Central memory CD8-positive, alpha-beta T cell (primary cell): Measurements from ENCODE around the gene ZNF142.
"Not testable (repeated sequence)": the region's sequence is repeated elsewhere in the genome, so short reads cannot be mapped to it uniquely, and the experiment has no call there.

Experiments used
- ATAC-seq: fragments of 150-1000 bp; cut with Tn5 transposase; replicated peaks from 2 replicates; pipeline ENCODE4 v1.10.0; 2022; ENCODE audit warnings: mild to moderate bottlenecking, moderate FRiP score, moderate number of reproducible peaks; ENCODE audit not compliant: poor library complexity, severe bottlenecking; ENCODE audit errors: extremely low read depth
- DNase-seq, 2 donors: peaks; one replicate each; pipeline ENCODE4 v3.0.0; 2021; ENCODE audit warnings: low spot score in 2 of 2
- H3K27ac Mint-ChIP-seq: one replicate; pipeline ENCODE4 v1.8.0; 2022; ENCODE audit warnings: low read depth, mild to moderate bottlenecking, moderate library complexity, mixed read lengths
- H3K27me3 Mint-ChIP-seq: one replicate; pipeline ENCODE4 v1.8.0; 2022; ENCODE audit warnings: mixed read lengths
- H3K36me3 Mint-ChIP-seq: one replicate; pipeline ENCODE4 v1.8.0; 2022; ENCODE audit warnings: mild to moderate bottlenecking, moderate library complexity, mixed read lengths; ENCODE audit not compliant: insufficient read depth
- H3K4me1 Mint-ChIP-seq: one replicate; pipeline ENCODE4 v1.8.0; 2022; ENCODE audit warnings: mixed read lengths
- H3K4me3 Mint-ChIP-seq: one replicate; pipeline ENCODE4 v1.8.0; 2022; ENCODE audit warnings: mild to moderate bottlenecking, moderate library complexity, mixed read lengths
- H3K9me3 Mint-ChIP-seq: one replicate; pipeline ENCODE4 v1.8.0; 2022; ENCODE audit warnings: mixed read lengths

Gene ZNF142

GRCh38 chr2:218659258-218659987 is at the start of gene ZNF142, which contains the start of gene BCS1L:
Gene ZNF142, minus strand, starts transcription at chr2:218659623. Its CDS starts 3,194 bp downstream, at chr2:218656429.
Gene BCS1L, plus strand, starts transcription at chr2:218659683. Its CDS starts 1,305 bp downstream, at chr2:218660988.
- peak within 1 kb of the TSS; percentile 91 for H3K4me3 Mint-ChIP-seq
- ATAC-seq (peak; percentile 97), DNase-seq (peak; percentile 79 to 80)
- peaks cover 31% of the 10 kb centered on the region for H3K36me3 Mint-ChIP-seq
- H3K9me3 Mint-ChIP-seq, result no peaks in the 10 kb centered on the region
- H3K27me3 Mint-ChIP-seq, result no peaks in the 10 kb centered on the region
- H3K27ac Mint-ChIP-seq, result peak within 1 kb of the TSS; percentile 91
- peaks cover 32% of the 10 kb centered on the region for H3K4me1 Mint-ChIP-seq

- Mint-ChIP-seq H3K4me1 (peaks cover 13% of the 10 kb centered on the region), H3K27ac (no peak overlapping the region), H3K27me3 (no peaks in the 10 kb centered on the region), H3K36me3 (peaks cover 7% of the 10 kb centered on the region), H3K4me3 (no peak overlapping the region), H3K9me3 (no peaks in the 10 kb centered on the region)
- ATAC-seq (no peak), DNase-seq (no peak)
Measured at GRCh38 chr2:218708086-218708485, 48.7 kb upstream of the ZNF142 start.

GRCh38 chr2:218703341-218703740 is 43.9 kb upstream of the ZNF142 start:
- Mint-ChIP-seq H3K4me1 (no peaks in the 10 kb centered on the region), H3K27ac (no peak overlapping the region), H3K4me3 (no peak overlapping the region), H3K9me3 (no peaks in the 10 kb centered on the region), H3K36me3 (no peaks in the 10 kb centered on the region), H3K27me3 (no peaks in the 10 kb centered on the region)
- no peak for DNase-seq
- ATAC-seq, result no peak

- Mint-ChIP-seq H3K27ac (no peak overlapping the region), H3K4me1 (no peaks in the 10 kb centered on the region), H3K27me3 (no peaks in the 10 kb centered on the region), H3K4me3 (no peak overlapping the region), H3K36me3 (no peaks in the 10 kb centered on the region), H3K9me3 (no peaks in the 10 kb centered on the region)
- DNase-seq, result no peak
- ATAC-seq, result no peak
Measured at GRCh38 chr2:218701806-218702205, 42.4 kb upstream of the ZNF142 start.

GRCh38 chr2:218698885-218699284 is 39.5 kb upstream of the ZNF142 start:
- no peaks in the 10 kb centered on the region for H3K27me3 Mint-ChIP-seq
- DNase-seq (no peak), ATAC-seq (no peak)
- H3K4me3 Mint-ChIP-seq, result no peak overlapping the region
- no peaks in the 10 kb centered on the region for H3K4me1 Mint-ChIP-seq
- H3K9me3 Mint-ChIP-seq, result no peaks in the 10 kb centered on the region
- H3K27ac Mint-ChIP-seq, result no peak overlapping the region
- H3K36me3 Mint-ChIP-seq, result peaks cover 1% of the 10 kb centered on the region

GRCh38 chr2:218694405-218695145 is 35.2 kb upstream of the ZNF142 start:
- Mint-ChIP-seq H3K27ac (no peak overlapping the region), H3K4me1 (no peaks in the 10 kb centered on the region), H3K27me3 (no peaks in the 10 kb centered on the region), H3K4me3 (no peak overlapping the region), H3K36me3 (peaks cover 7% of the 10 kb centered on the region), H3K9me3 (no peaks in the 10 kb centered on the region)
- ATAC-seq (no peak), DNase-seq (no peak)

GRCh38 chr2:218691234-218691633 is 31.8 kb upstream of the ZNF142 start:
- no peaks in the 10 kb centered on the region for H3K9me3 Mint-ChIP-seq
- no peak for ATAC-seq
- H3K4me3 Mint-ChIP-seq, result no peak overlapping the region
- no peaks in the 10 kb centered on the region for H3K27me3 Mint-ChIP-seq
- H3K27ac Mint-ChIP-seq, result no peak overlapping the region
- H3K36me3 Mint-ChIP-seq, result peaks cover 6% of the 10 kb centered on the region
- H3K4me1 Mint-ChIP-seq, result no peaks in the 10 kb centered on the region
- no peak for DNase-seq

GRCh38 chr2:218687400-218688060 is 28.1 kb upstream of the ZNF142 start:
- not testable (repeated sequence) for ATAC-seq, H3K4me1 Mint-ChIP-seq, H3K27me3 Mint-ChIP-seq, H3K9me3 Mint-ChIP-seq, H3K27ac Mint-ChIP-seq, H3K36me3 Mint-ChIP-seq, H3K4me3 Mint-ChIP-seq, DNase-seq

GRCh38 chr2:218680061-218680460 is 20.6 kb upstream of the ZNF142 start:
- H3K27me3 Mint-ChIP-seq, result no peaks in the 10 kb centered on the region
- no peak overlapping the region for H3K27ac Mint-ChIP-seq
- ATAC-seq (no peak), DNase-seq (no peak)
- H3K9me3 Mint-ChIP-seq, result no peaks in the 10 kb centered on the region
- no peak overlapping the region for H3K4me3 Mint-ChIP-seq
- peaks cover 1% of the 10 kb centered on the region for H3K36me3 Mint-ChIP-seq
- H3K4me1 Mint-ChIP-seq, result no peaks in the 10 kb centered on the region

GRCh38 chr2:218679119-218679518 is 19.7 kb upstream of the ZNF142 start:
- no peak overlapping the region for H3K4me3 Mint-ChIP-seq
- H3K27me3 Mint-ChIP-seq, result no peaks in the 10 kb centered on the region
- ATAC-seq, result no peak
- peaks cover 1% of the 10 kb centered on the region for H3K36me3 Mint-ChIP-seq
- no peaks in the 10 kb centered on the region for H3K9me3 Mint-ChIP-seq
- no peaks in the 10 kb centered on the region for H3K4me1 Mint-ChIP-seq
- H3K27ac Mint-ChIP-seq, result no peak overlapping the region
- DNase-seq, result no peak

- DNase-seq (peak; percentile 54 to 62), ATAC-seq (peak; percentile 95)
- Mint-ChIP-seq H3K4me1 (peaks cover 28% of the 10 kb centered on the region), H3K9me3 (no peaks in the 10 kb centered on the region), H3K4me3 (peak within 1 kb of the TSS; percentile 97), H3K27ac (peak within 1 kb of the TSS; percentile 97), H3K36me3 (peaks cover 29% of the 10 kb centered on the region), H3K27me3 (no peaks in the 10 kb centered on the region)
Measured at GRCh38 chr2:218671654-218672566, 12.5 kb upstream of the ZNF142 start, which contains the start of the genes RNF25 and STK36. Gene RNF25, minus strand, starts transcription at chr2:218672002. Its CDS starts 32 bp downstream, at chr2:218671970. Gene STK36, plus strand, starts transcription at chr2:218672086. Its CDS starts 744 bp downstream, at chr2:218672830.
